CD1c-positive myeloid dendritic cell (primary cell): ENCODE measurements around the gene POLR3C.
"Not testable (repeated sequence)": the region's sequence is repeated elsewhere in the genome, so short reads cannot be mapped to it uniquely, and the experiment has no call there.

Source experiments
- DNase-seq: peaks from one replicate; pipeline ENCODE4 v3.0.0-alpha.2; 2016; ENCODE audit errors: extremely low spot score

The POLR3C gene

GRCh38 chr1:145822779-145823331 is 1.1 kb upstream of the POLR3C start:
- DNase-seq = not testable (repeated sequence)

GRCh38 chr1:145824499-145824842 is 471 bp downstream of the POLR3C start:
- DNase-seq = no peak

GRCh38 chr1:145826030-145826429 is 2.0 kb downstream of the POLR3C start:
- no peak for DNase-seq

- DNase-seq = no peak
These were observed 4.0 kb downstream of the POLR3C start for GRCh38 chr1:145827966-145828365.

GRCh38 chr1:145828367-145829026 is 4.5 kb downstream of the POLR3C start:
- DNase-seq = no peak

GRCh38 chr1:145830810-145831209 is 6.8 kb downstream of the POLR3C start:
- not testable (repeated sequence) for DNase-seq

- no peak for DNase-seq
These were observed 13.7 kb downstream of the POLR3C start for GRCh38 chr1:145837656-145838055.

GRCh38 chr1:145843031-145843430 is 19.0 kb downstream of the POLR3C start:
- DNase-seq = no peak

- peak; percentile 66 for DNase-seq
These were observed 21.1 kb downstream of the POLR3C start for GRCh38 chr1:145845144-145845513.

- peak; percentile 72 for DNase-seq
These were observed 21.6 kb downstream of the POLR3C start, which contains the start of gene NUDT17 for GRCh38 chr1:145845514-145846161. Gene NUDT17, plus strand, starts transcription at chr1:145845630. Its CDS starts 11 bp downstream, at chr1:145845641.

GRCh38 chr1:145846201-145846612 is 22.2 kb downstream of the POLR3C start:
- peak; percentile 27 for DNase-seq

- DNase-seq = no peak
These were observed 23.8 kb downstream of the POLR3C start for GRCh38 chr1:145847827-145848226.

- DNase-seq = no peak
These were observed 25.6 kb downstream of the POLR3C start for GRCh38 chr1:145849356-145850160.

GRCh38 chr1:145855426-145855948 is 31.5 kb downstream of the POLR3C start:
- DNase-seq = no peak

GRCh38 chr1:145857170-145857569 is 33.2 kb downstream of the POLR3C start:
- DNase-seq = no peak

GRCh38 chr1:145858238-145858900 is 34.4 kb downstream of the POLR3C start:
- DNase-seq = peak; percentile 26

- peak; percentile 93 for DNase-seq
These were observed 35.0 kb downstream of the POLR3C start, which contains the start of gene PIAS3 for GRCh38 chr1:145858901-145859490. Gene PIAS3, minus strand, starts transcription at chr1:145859081. Its CDS starts 91 bp downstream, at chr1:145858990.

- DNase-seq = peak; percentile 88
These were observed 35.6 kb downstream of the POLR3C start for GRCh38 chr1:145859491-145860023.

- DNase-seq = no peak
These were observed 39.5 kb downstream of the POLR3C start for GRCh38 chr1:145863282-145864018.

GRCh38 chr1:145868232-145868631 is 44.2 kb downstream of the POLR3C start:
- DNase-seq = no peak
